Dedifferentiated amniotic fluid mesenchymal stem cell (primary cell): ENCODE measurements around the gene FOXE3.

Source experiments
- DNase-seq: peaks from one replicate; pipeline ENCODE4 v3.0.0-alpha.2; 2016; ENCODE audit errors: extremely low spot score

Gene FOXE3

GRCh38 chr1:47415728-47416318 is at the start of gene FOXE3:
Gene FOXE3, plus strand, starts transcription at chr1:47416285. Its CDS starts 31 bp downstream, at chr1:47416316.
- no peak for DNase-seq

DNA sequence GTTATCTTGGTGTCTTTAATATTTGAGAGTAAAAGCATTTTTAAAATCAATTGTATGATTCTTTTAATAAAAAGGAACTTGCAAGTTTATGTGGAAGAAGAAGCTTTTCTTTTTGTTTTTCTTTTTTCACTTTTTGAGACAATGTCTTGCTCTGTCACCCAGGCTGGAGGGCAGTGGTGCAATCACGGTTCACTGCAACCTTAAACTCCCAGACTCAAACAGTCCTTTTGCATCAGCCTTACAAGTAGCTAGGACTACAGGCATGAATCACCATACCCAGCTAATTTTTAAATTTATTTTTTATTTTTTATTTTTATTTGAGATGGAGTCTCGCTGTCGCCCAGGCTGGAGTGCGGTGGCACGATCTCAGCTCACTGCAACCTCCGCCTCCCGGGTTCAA is 48.4 kb upstream of the FOXE3 start:
- no peak for DNase-seq

- DNase-seq, result no peak
Measured at GRCh38 chr1:47371016-47371517, 45.0 kb upstream of the FOXE3 start.

GRCh38 chr1:47374501-47374900 is 41.6 kb upstream of the FOXE3 start:
- DNase-seq, result no peak

- DNase-seq, result no peak
Measured at GRCh38 chr1:47378147-47378546, 37.9 kb upstream of the FOXE3 start.

- no peak for DNase-seq
Measured at GRCh38 chr1:47380699-47381098, 35.4 kb upstream of the FOXE3 start.

GRCh38 chr1:47382399-47382983 is 33.6 kb upstream of the FOXE3 start:
- no peak for DNase-seq

- DNase-seq, result no peak
Measured at GRCh38 chr1:47384083-47384482, 32.0 kb upstream of the FOXE3 start.

- no peak for DNase-seq
Measured at GRCh38 chr1:47385020-47385419, 31.1 kb upstream of the FOXE3 start.

DNA sequence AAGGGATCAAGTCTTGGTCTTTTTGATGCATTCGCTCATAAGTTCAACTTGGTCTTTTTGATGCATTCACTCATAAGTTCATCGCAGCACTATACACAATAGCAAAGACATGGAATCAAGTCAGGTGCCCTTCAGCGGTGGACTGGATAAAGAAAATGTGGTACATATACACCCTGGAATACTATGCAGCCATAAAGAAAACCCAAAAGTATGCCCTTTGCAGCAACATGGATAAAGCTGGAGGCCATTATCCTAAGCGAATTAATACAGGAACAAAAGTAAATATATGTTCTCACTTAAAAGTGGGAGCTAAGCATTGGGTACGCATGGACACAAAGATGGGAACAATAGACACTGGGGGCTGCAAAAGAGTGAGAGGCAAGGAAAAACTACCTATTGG is 29.8 kb upstream of the FOXE3 start:
- DNase-seq, result no peak

DNA sequence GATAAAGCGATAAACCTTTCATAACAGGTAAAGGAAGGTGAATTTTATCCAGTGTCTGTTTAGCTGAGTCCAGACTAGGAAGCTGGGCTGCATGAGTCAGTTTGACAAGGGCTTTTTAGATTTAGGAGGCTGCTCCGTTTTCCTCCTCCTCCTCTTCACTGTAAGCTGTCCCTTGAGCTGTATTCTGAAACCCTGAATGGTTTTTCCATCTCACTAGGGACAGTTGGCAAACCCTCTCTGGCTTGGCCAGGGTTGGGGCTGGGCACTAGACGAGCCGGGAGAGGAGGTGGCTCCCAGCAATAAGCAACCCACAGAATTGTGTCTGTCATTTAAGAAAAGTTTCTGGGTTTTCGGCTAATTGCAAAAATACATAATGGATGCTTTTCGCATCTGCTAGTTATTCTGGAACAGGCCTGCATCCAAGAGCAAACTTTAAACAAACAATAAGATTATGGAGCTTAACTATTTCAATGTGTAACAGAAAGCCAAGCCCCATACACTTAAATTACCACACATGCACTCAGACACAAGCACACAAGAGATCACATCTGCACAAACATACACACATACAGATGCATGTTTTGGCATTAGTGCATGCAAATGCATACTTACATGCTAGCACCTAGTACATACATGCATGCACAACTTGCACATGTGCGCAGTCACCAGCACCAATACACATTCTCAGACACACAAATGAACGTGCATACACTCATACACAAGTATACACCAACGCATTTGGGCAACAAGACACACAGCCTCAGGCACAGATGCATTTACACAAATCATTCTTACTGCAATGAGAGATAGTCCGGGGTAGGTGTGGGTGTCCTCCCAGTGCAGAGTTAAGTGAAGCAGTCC is 27.8 kb upstream of the FOXE3 start:
- peak; percentile 68 for DNase-seq

DNA sequence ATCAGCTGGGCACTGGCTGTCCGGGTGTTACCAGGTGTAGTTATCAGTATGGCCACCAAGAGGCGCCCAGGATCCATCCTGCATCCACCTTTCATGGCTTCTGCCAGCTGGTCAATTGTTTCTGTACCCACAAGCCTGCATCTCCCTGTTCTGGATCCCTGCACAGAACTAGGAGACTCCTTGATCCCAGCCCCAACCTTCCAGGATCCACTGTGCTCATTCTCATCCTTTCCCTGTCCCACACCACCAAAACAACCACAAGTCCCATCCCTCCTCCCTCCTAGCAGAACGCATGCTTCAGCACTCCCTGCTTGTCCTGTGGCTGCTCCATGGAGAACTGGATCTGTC is 27.2 kb upstream of the FOXE3 start:
- peak; percentile 70 for DNase-seq

DNA sequence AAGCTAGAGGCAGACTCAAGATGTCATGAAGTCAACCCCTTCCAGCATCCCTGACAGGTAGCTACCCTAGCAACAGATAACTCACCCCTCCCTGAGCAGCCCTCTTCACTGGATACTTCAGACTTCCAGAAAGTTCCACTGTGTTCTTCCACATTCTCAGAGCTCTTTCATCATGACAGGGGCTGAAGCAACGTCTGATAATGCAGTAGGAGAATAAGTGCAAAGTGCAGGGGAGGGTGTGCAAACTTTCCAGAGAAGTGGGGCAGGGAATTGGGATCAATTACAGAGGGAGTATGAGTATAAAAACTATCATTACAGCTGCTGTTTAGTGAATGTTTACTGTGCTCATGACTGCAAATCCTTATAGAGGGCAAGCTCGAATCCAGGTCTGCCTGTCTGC is 26.4 kb upstream of the FOXE3 start:
- DNase-seq, result no peak

- no peak for DNase-seq
Measured at GRCh38 chr1:47390843-47391242, 25.2 kb upstream of the FOXE3 start.

- no peak for DNase-seq
Measured at GRCh38 chr1:47393141-47393540, 22.9 kb upstream of the FOXE3 start.

GRCh38 chr1:47395433-47395832 is 20.7 kb upstream of the FOXE3 start:
- DNase-seq, result no peak

- DNase-seq, result no peak
Measured at GRCh38 chr1:47396671-47397196, 19.4 kb upstream of the FOXE3 start.

DNA sequence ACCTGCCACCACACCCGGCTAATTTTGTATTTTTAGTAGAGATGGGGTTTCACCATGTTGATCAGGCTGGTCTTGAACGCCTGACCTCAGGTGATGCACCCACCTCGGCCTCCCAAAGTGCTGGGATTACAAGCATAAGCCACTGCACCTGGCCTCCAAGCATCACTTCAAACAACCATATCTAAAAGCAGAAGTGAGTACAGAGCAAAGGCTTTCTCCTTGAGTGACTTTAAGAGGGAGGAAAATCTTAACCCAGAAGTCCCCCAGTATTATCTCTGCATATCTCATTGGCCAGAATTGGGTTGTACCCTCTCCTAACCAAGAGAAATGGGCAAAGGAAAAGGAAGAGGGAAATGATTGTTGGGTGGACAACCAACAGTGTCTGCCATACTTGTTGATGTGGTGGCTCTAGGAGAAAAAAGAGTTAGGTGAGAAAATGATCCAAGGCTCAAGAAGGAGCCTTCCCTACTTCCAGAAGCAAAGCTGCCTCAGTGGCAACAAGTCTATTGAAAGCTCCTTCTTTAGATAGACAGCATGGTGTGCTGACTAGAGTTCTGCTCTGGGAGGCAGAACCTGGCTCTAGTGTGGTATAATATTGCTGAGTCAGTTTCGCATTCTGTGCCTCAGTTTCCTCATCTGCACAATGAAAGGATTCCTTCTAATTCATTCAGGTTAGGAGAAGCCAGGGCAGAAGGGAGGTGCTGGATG is 16.8 kb upstream of the FOXE3 start:
- DNase-seq, result no peak

DNA sequence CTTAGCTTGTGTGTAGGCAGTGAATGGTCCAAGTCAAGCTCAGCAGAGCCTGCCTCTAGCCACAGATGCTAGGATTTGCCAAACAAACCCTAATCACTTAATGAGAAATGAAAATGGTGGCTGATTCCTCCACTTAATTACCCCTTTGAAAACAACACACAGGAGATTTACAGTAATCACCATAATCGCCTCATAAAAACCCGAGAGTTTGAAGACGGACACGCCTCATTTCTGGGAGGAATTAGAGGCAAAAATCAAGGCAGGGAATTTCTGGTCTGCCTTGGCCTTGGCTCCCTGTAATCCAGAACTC is 16.3 kb upstream of the FOXE3 start:
- no peak for DNase-seq

DNA sequence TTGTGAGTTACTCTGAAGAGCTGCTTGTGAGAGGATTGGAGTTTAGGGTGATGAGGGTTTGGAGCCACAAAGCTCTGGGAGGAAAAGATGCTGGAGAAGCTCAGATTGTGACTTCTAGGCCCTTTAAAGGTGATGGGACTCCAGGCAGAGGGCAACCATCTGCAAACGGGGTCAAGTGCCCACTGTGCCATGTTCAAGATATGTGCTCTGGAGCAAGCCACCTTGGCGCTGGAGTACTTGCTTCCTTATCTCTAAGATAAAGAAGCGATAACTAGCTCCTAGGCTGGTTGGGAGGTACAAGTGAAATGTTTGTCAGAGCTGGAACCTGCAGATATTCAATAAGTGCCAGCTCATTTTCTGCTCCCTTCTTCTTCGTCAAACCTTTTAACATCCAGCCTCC is 14.3 kb upstream of the FOXE3 start:
- DNase-seq, result no peak

- no peak for DNase-seq
Measured at GRCh38 chr1:47402591-47402990, 13.5 kb upstream of the FOXE3 start.

DNA sequence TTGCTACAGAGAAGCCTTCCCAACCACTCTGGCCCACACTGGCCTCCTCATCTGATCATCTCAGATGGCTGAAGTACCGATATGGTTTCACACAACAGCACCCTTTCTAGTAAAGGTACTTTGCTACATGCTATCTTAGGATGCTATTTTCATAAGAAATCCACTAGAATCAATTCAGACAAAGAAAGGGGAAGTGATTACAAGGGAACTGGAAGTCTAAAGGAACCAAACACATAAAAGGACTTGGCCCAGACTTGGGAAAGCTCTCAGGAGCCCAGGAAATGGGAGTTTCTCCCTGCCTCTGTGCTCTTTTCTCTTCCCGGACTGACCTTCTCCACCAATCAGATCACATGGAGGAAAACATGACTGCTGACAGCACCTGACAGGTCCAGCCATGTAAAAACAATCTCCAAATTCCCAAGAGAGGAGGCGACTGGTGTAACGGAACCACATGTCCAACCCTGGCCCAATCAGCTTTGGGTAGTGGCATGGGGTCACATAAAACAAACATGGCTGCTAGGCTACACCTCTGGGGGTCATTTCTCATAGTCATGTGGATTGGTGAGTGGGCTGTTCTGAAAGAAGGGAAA is 12.7 kb upstream of the FOXE3 start:
- DNase-seq, result no peak
